IPS-15b (cell line): ENCODE results near the gene CCDC178.

Source experiments
- H3K27me3 ChIP-seq: one replicate; pipeline ENCODE4 v1.6.1; 2013; ENCODE audit warnings: low read length; ENCODE audit not compliant: control insufficient read depth, insufficient read depth
- H3K36me3 ChIP-seq: one replicate; pipeline ENCODE4 v1.6.1; 2013; ENCODE audit warnings: low read length; ENCODE audit not compliant: control insufficient read depth, insufficient read depth
- H3K4me1 ChIP-seq: one replicate; pipeline ENCODE4 v1.6.1; 2013; ENCODE audit warnings: mild to moderate bottlenecking, low read length; ENCODE audit not compliant: control insufficient read depth, insufficient read depth
- H3K4me3 ChIP-seq: one replicate; pipeline ENCODE4 v1.5.1; 2013; ENCODE audit warnings: low read depth, low read length
- H3K9ac ChIP-seq: one replicate; pipeline ENCODE4 v1.6.1; 2013; ENCODE audit warnings: low read depth, mild to moderate bottlenecking, low read length
- H3K9me3 ChIP-seq: one replicate; pipeline ENCODE4 v1.6.1; 2013; ENCODE audit warnings: mild to moderate bottlenecking, low read length; ENCODE audit not compliant: control insufficient read depth, insufficient read depth

CCDC178 gene

DNA sequence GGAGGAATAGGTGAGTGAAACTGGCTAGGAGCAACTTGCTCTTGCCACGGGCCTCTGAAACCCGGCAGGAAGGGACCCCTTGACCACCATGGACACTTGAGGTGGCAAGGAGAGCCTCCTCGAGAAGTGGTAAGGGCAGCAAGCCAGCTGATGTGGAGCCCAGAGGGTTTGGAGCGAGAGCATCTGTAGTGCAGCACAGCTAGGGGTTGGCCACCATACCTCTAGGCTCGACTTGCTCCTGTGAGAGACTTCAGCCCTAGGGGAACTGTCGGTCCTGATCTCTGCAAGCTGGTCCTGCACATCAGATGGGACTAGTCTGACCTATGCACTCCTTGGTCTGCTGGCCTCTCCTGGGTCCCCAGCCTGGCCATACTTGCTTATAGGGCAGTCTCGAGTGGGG lies 158.4 kb downstream of the CCDC178 start:
- no peaks in the 10 kb centered on the region for H3K4me1 ChIP-seq
- H3K9ac ChIP-seq = no peak overlapping the region
- H3K9me3 ChIP-seq = no peaks in the 10 kb centered on the region
- H3K36me3 ChIP-seq = no peaks in the 10 kb centered on the region
- no peak overlapping the region for H3K4me3 ChIP-seq
- H3K27me3 ChIP-seq = no peaks in the 10 kb centered on the region

DNA sequence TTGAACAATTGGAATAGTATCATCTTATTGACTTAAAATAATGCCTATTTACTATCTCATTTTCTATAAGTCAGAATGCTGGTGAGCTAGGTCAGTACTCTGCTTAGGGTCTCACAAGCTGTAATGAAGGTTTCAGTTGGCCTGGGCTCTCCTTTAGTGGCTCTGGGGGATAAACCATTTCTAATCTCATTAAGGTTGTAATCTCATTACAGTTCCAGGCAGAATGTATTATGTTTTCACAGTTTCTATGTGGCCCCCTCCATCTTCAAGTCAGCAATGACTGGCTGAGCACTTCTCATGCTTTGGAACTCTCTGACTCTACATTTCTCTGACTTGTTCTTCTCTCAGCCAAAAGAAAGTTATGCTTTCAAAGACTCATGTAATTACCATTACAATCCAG lies 163.1 kb downstream of the CCDC178 start:
- Histone ChIP-seq H3K36me3 (no peaks in the 10 kb centered on the region), H3K27me3 (no peaks in the 10 kb centered on the region), H3K4me1 (no peaks in the 10 kb centered on the region), H3K9me3 (no peaks in the 10 kb centered on the region), H3K4me3 (no peak overlapping the region), H3K9ac (no peak overlapping the region)

- no peak overlapping the region for H3K9ac ChIP-seq
- H3K4me3 ChIP-seq = no peak overlapping the region
- H3K36me3 ChIP-seq = no peaks in the 10 kb centered on the region
- no peaks in the 10 kb centered on the region for H3K27me3 ChIP-seq
- H3K4me1 ChIP-seq = no peaks in the 10 kb centered on the region
- no peaks in the 10 kb centered on the region for H3K9me3 ChIP-seq
These were observed 164.7 kb downstream of the CCDC178 start for GRCh38 chr18:33275843-33276242.

- Histone ChIP-seq H3K36me3 (no peaks in the 10 kb centered on the region), H3K4me1 (peaks cover 3% of the 10 kb centered on the region), H3K9ac (no peak overlapping the region)
These were observed 170.2 kb downstream of the CCDC178 start for GRCh38 chr18:33270297-33270696.

GRCh38 chr18:33269223-33269622 lies 171.3 kb downstream of the CCDC178 start:
- Histone ChIP-seq H3K4me1 (peaks cover 3% of the 10 kb centered on the region), H3K9ac (no peak overlapping the region), H3K27me3 (no peaks in the 10 kb centered on the region), H3K4me3 (no peak overlapping the region), H3K9me3 (no peaks in the 10 kb centered on the region), H3K36me3 (no peaks in the 10 kb centered on the region)

More at GRCh38 chr18:33270297-33270696, 170.2 kb downstream of the CCDC178 start:
- Histone ChIP-seq H3K4me3 (no peak overlapping the region), H3K27me3 (no peaks in the 10 kb centered on the region), H3K9me3 (no peaks in the 10 kb centered on the region)

GRCh38 chr18:33264566-33264965 lies 176.0 kb downstream of the CCDC178 start:
- no peaks in the 10 kb centered on the region for H3K9me3 ChIP-seq
- peaks cover 3% of the 10 kb centered on the region for H3K4me1 ChIP-seq
- no peaks in the 10 kb centered on the region for H3K36me3 ChIP-seq
- H3K4me3 ChIP-seq = no peak overlapping the region
- H3K9ac ChIP-seq = no peak overlapping the region
- no peaks in the 10 kb centered on the region for H3K27me3 ChIP-seq

GRCh38 chr18:33239298-33239697 lies 201.2 kb downstream of the CCDC178 start:
- H3K4me1 ChIP-seq = no peaks in the 10 kb centered on the region
- H3K27me3 ChIP-seq = no peaks in the 10 kb centered on the region
- H3K36me3 ChIP-seq = no peaks in the 10 kb centered on the region
- H3K9ac ChIP-seq = no peak overlapping the region
- H3K9me3 ChIP-seq = no peaks in the 10 kb centered on the region
- no peak overlapping the region for H3K4me3 ChIP-seq

DNA sequence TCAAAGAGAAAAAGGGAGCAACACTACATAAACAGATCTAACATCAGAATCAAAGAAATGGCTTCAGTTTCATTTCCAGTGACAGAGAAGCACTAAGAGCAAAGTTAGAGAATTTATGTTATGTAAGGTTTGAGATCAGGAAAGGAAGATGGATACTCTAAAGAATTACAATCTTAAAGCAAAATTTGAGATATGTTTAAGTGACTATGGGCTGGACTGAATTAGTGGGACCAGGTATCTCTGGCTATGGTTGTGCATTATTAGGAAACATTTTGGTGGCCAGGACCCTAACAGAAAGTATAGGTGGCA lies 208.2 kb downstream of the CCDC178 start:
- H3K4me1 ChIP-seq = no peaks in the 10 kb centered on the region
- H3K9me3 ChIP-seq = no peaks in the 10 kb centered on the region
- H3K27me3 ChIP-seq = no peaks in the 10 kb centered on the region
- H3K9ac ChIP-seq = no peak overlapping the region
- no peaks in the 10 kb centered on the region for H3K36me3 ChIP-seq
- no peak overlapping the region for H3K4me3 ChIP-seq

DNA sequence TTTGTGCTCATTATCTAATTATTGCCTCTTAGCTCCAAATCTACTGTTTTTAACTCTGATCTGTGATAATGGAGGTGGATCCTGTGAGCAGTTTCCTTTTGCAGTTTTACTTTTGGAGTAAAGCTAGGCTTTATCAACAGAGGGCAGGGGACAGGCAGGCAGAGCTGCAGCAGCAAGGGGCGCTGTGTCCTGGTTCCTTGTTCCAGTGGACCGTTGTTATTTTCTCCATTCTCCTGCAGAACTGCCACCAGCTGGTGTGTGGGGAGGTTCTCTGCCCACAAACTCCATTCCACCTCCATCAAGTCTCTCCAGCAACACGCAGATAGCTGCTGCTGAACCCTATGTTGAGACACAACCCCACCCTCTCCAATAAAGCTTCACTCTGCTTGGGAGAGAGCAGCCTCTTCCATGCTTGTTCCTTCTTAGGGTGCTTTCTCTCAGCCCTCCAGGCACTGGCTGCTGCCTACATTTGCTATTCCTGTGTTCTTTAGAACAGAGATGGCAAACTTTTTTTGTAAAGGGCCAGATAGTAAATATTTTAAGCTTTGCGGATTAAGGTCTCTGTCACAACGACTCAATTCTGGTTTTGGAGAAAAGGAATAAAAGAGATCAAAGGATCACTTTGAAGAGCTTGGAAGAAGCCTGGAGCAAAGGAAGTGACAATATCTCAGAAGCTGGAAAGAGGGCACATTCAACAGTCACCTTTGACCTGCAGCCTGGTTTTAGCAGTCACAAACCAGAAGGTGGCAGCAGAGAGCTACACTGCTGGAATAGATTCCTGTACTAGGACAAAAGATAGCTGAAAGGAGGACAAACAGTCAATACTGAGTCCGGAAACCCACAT lies 208.8 kb downstream of the CCDC178 start:
- H3K9me3 ChIP-seq = no peaks in the 10 kb centered on the region
- no peaks in the 10 kb centered on the region for H3K27me3 ChIP-seq
- no peak overlapping the region for H3K9ac ChIP-seq
- H3K36me3 ChIP-seq = no peaks in the 10 kb centered on the region
- no peak overlapping the region for H3K4me3 ChIP-seq
- H3K4me1 ChIP-seq = no peaks in the 10 kb centered on the region

- Histone ChIP-seq H3K4me1 (no peaks in the 10 kb centered on the region), H3K36me3 (no peaks in the 10 kb centered on the region), H3K9me3 (no peaks in the 10 kb centered on the region), H3K4me3 (no peak overlapping the region), H3K9ac (no peak overlapping the region), H3K27me3 (no peaks in the 10 kb centered on the region)
These were observed 228.2 kb downstream of the CCDC178 start for GRCh38 chr18:33212363-33212762.

GRCh38 chr18:33210575-33211189 lies 229.8 kb downstream of the CCDC178 start:
- Histone ChIP-seq H3K9me3 (no peaks in the 10 kb centered on the region), H3K36me3 (no peaks in the 10 kb centered on the region), H3K4me1 (no peaks in the 10 kb centered on the region), H3K4me3 (no peak overlapping the region), H3K27me3 (no peaks in the 10 kb centered on the region), H3K9ac (no peak overlapping the region)

DNA sequence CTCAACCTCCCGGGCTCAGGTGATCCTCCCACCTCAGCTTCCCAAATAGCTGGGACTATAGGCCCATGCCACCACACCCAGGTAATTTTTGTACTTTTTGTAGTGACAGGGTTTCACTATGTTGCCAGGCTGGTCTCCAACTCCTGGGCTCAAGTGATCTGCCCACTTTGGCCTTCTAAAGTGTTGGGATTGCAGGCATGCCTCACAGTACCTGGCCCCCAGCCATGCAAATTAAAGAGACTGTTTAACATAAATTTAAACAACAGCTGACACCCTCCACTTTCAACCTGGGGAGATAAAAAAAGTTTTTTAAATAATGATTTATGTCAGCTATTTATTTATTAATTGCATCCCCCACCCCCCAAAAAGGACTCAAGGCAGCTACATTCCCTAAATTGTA lies 234.7 kb downstream of the CCDC178 start:
- Histone ChIP-seq H3K9ac (no peak overlapping the region), H3K36me3 (no peaks in the 10 kb centered on the region), H3K4me1 (no peaks in the 10 kb centered on the region)

More for the DNA sequence above, 234.7 kb downstream of the CCDC178 start:
- Histone ChIP-seq H3K4me3 (no peak overlapping the region), H3K27me3 (no peaks in the 10 kb centered on the region), H3K9me3 (no peaks in the 10 kb centered on the region)
